Stomach (tissue), 4 donors: ENCODE data around the gene CEP20.

Source experiments
- POLR2A ChIP-seq, 4 donors: fragments of 450-650 bp; IDR thresholded peaks; one replicate each; pipeline ENCODE4 v1.6.1; 2016; ENCODE audit warnings: antibody characterized with exemption in 4 of 4, control low read depth in 2 of 4, mild to moderate bottlenecking in 1 of 4, moderate library complexity in 1 of 4
- TF ChIP-seq, protein P1 (sequence below), 7 experiments: fragments of 450-650 bp in 4 of 7; fragments of 200-600 bp in 3 of 7; sonication (generic) in 3 of 7; IDR thresholded peaks; one replicate each; pipeline ENCODE4 v1.5.1; 2016 to 2019; ENCODE audit warnings: antibody characterized with exemption in 7 of 7, control low read depth in 2 of 7, mild to moderate bottlenecking in 1 of 7

DNA sequence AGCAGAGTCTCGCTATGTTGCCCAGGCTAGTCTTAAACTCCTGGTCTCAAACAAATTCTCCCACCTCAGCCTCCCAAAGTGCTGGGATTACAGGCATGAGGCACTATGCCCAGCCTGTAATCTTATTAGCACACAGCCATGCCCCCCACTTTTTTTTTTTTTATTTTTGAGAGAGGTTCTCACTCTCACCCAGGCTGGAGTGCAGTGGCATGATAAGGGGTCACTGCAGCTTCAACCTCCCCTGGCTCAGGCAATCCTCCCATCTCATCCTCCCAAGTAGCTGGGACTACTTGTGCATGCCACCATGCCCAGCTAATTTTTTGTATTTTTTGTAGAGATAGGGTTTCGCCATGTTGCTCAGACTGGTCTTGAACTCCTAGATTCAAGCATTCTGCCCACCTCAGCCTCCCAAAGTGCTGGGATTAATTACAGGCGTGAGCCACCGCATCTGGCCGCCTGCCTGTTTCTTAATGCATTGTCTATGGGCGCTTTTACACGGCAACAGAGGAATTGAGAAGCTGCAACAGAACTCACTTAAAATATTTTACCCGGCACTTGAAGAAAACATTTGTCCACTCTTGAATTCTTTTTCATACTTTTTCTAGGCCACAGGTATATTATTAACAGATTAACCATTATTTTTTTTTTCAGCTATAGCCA is 8.8 kb upstream of the CEP20 start:
- TF ChIP-seq, protein P1, sequence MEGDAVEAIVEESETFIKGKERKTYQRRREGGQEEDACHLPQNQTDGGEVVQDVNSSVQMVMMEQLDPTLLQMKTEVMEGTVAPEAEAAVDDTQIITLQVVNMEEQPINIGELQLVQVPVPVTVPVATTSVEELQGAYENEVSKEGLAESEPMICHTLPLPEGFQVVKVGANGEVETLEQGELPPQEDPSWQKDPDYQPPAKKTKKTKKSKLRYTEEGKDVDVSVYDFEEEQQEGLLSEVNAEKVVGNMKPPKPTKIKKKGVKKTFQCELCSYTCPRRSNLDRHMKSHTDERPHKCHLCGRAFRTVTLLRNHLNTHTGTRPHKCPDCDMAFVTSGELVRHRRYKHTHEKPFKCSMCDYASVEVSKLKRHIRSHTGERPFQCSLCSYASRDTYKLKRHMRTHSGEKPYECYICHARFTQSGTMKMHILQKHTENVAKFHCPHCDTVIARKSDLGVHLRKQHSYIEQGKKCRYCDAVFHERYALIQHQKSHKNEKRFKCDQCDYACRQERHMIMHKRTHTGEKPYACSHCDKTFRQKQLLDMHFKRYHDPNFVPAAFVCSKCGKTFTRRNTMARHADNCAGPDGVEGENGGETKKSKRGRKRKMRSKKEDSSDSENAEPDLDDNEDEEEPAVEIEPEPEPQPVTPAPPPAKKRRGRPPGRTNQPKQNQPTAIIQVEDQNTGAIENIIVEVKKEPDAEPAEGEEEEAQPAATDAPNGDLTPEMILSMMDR (IDR thresholded peaks at IDR 0.05) = no peak
- no peak for TF ChIP-seq POLR2A (IDR thresholded peaks at IDR 0.05)
